ENCODE results near the gene PLIN1. TPM values are rescaled to one million over a fixed set of nuclear protein-coding genes. Genes with fewer than 3 reads are reported as not detected.
A peak's percentile ranks its signal among the peaks of the same experiment; 100 is the strongest.

Gene PLIN1
- total RNA-seq, 1 donor, result 0.27 TPM

- peak; percentile 97 for DNase-seq (ENCODE audit: low read depth)
- TF ChIP-seq CTCF (IDR thresholded peaks at IDR 0.05; ENCODE audit: insufficient read depth, low read length), result peak; percentile 30
- peak overlapping the region; percentile 55 for H3K4me3 ChIP-seq (ENCODE audit: low read depth, low read length)
These were observed 16.1 kb downstream of the PLIN1 start for GRCh38 chr15:89662893-89663626.

- no peak overlapping the region for H3K4me3 ChIP-seq (ENCODE audit: low read depth, low read length)
- no peak for DNase-seq (ENCODE audit: low read depth)
- no peak for TF ChIP-seq CTCF (IDR thresholded peaks at IDR 0.05; ENCODE audit: insufficient read depth, low read length)
These were observed 18.6 kb downstream of the PLIN1 start for GRCh38 chr15:89660556-89660955.

GRCh38 chr15:89659295-89659694 is 19.9 kb downstream of the PLIN1 start:
- no peak overlapping the region for H3K4me3 ChIP-seq (ENCODE audit: low read depth, low read length)
- DNase-seq (ENCODE audit: low read depth), result no peak
- no peak for TF ChIP-seq CTCF (IDR thresholded peaks at IDR 0.05; ENCODE audit: insufficient read depth, low read length)

- no peak for DNase-seq (ENCODE audit: low read depth)
- no peak overlapping the region for H3K4me3 ChIP-seq (ENCODE audit: low read depth, low read length)
- TF ChIP-seq CTCF (IDR thresholded peaks at IDR 0.05; ENCODE audit: insufficient read depth, low read length), result no peak
These were observed 21.4 kb downstream of the PLIN1 start for GRCh38 chr15:89657686-89658200.

GRCh38 chr15:89656116-89656815 is 22.9 kb downstream of the PLIN1 start:
- peak; percentile 32 for DNase-seq (ENCODE audit: low read depth)
- H3K4me3 ChIP-seq (ENCODE audit: low read depth, low read length), result no peak overlapping the region
- no peak for TF ChIP-seq CTCF (IDR thresholded peaks at IDR 0.05; ENCODE audit: insufficient read depth, low read length)

GRCh38 chr15:89654847-89655805 is 24.0 kb downstream of the PLIN1 start, which contains the start of gene KIF7:
Gene KIF7, minus strand, starts transcription at chr15:89655467. Its CDS starts 2,537 bp downstream, at chr15:89652930.
- DNase-seq (ENCODE audit: low read depth), result peak; percentile 30
- peak within 1 kb of the TSS; percentile 78 for H3K4me3 ChIP-seq (ENCODE audit: low read depth, low read length)
- TF ChIP-seq CTCF (IDR thresholded peaks at IDR 0.05; ENCODE audit: insufficient read depth, low read length), result no peak

Measured in fibroblast of the aortic adventitia (primary cell).